ENCODE measurements around the gene DDX21. TPM values are rescaled to one million over a fixed set of nuclear protein-coding genes. Genes with fewer than 3 reads are reported as not detected.

Gene DDX21
- total and polyA plus RNA-seq, 8 donors, result 14.3 to 85.2 (median 21.3) TPM

GRCh38 chr10:68981074-68981473 is 25.1 kb downstream of the DDX21 start:
- Histone ChIP-seq H3K27ac (no peak overlapping the region), H3K4me1 (no peaks in the 10 kb centered on the region), H3K4me3 (no peak overlapping the region), H3K27me3 (no peaks in the 10 kb centered on the region), H3K36me3 (peaks cover 53 to 99% (median 97%) of the 10 kb centered on the region in 4 donors), H3K9me3 (no peaks in the 10 kb centered on the region)
- intact Hi-C loops (cut with DNase I; ENCODE audit: low total_unique reads), result no loop called here
- DNase-seq, result no peak
- 85 to 98% (median 95%) methylated on average over 1 of the region's 1 CpG for WGBS, 5 donors
- TF ChIP-seq POLR2A (IDR thresholded peaks at IDR 0.05) (no peak), EP300 (IDR thresholded peaks at IDR 0.05) (no peak), POLR2AphosphoS5 (IDR thresholded peaks at IDR 0.05) (no peak), CTCF (IDR thresholded peaks at IDR 0.05) (no peak)

- intact Hi-C loops (cut with DNase I; ENCODE audit: low total_unique reads), result no loop called here
- WGBS, 5 donors, result 92 to 97% (median 94%) methylated on average over 11 of the region's 11 CpGs
These were observed 26.4 kb downstream of the DDX21 start for GRCh38 chr10:68982389-68982788.

GRCh38 chr10:68987611-68988010 is 31.6 kb downstream of the DDX21 start:
- intact Hi-C loops (cut with DNase I; ENCODE audit: low total_unique reads), result no loop called here
- no peaks in the 10 kb centered on the region for H3K27me3 ChIP-seq
- 48 to 57% (median 51%) methylated on average over 3 of the region's 3 CpGs for WGBS, 5 donors

More at GRCh38 chr10:68982389-68982788, 26.4 kb downstream of the DDX21 start:
- H3K27me3 ChIP-seq, result no peaks in the 10 kb centered on the region
- no peaks in the 10 kb centered on the region for H3K9me3 ChIP-seq
- peaks cover 43 to 85% (median 83%) of the 10 kb centered on the region in 4 donors for H3K36me3 ChIP-seq
- no peak overlapping the region for H3K4me3 ChIP-seq
- peaks cover 0 to under 1% (median 0%) of the 10 kb centered on the region in 4 donors for H3K4me1 ChIP-seq
- DNase-seq, result no peak
- TF ChIP-seq POLR2A (IDR thresholded peaks at IDR 0.05), result no peak
- no peak for TF ChIP-seq CTCF (IDR thresholded peaks at IDR 0.05)
- TF ChIP-seq EP300 (IDR thresholded peaks at IDR 0.05), result no peak
- TF ChIP-seq POLR2AphosphoS5 (IDR thresholded peaks at IDR 0.05), result no peak
- no peak overlapping the region for H3K27ac ChIP-seq

GRCh38 chr10:68988530-68989316 is 32.8 kb downstream of the DDX21 start, which contains the start of gene KIFBP:
Gene KIFBP, plus strand, starts transcription at chr10:68988803. Its CDS starts 30 bp downstream, at chr10:68988833.
- H3K4me1 ChIP-seq, result peaks cover 27 to 56% (median 43%) of the 10 kb centered on the region in 4 donors
- H3K4me3 ChIP-seq, result peak within 1 kb of the TSS; percentile 89 to 99 (median 96)
- H3K36me3 ChIP-seq, result peaks cover 0 to 22% (median 20%) of the 10 kb centered on the region in 4 donors
- peak within 1 kb of the TSS; percentile 86 to 92 (median 92) for H3K27ac ChIP-seq
- no peaks in the 10 kb centered on the region for H3K9me3 ChIP-seq
- DNase-seq, result peak; percentile 93 to 99
- intact Hi-C loops (cut with DNase I; ENCODE audit: low total_unique reads), result no loop called here
- 0 to 1% (median 1%) methylated on average over 27 to 62 of the region's 62 CpGs for WGBS, 5 donors
- H3K27me3 ChIP-seq, result no peaks in the 10 kb centered on the region
- TF ChIP-seq EP300 (IDR thresholded peaks at IDR 0.05) (no peak), POLR2AphosphoS5 (IDR thresholded peaks at IDR 0.05) (peak; percentile 95 to 97 (median 96)), CTCF (IDR thresholded peaks at IDR 0.05) (peak in 2 of 7 experiments; percentile 25 to 36), POLR2A (IDR thresholded peaks at IDR 0.05) (peak in 2 of 4 donors; percentile 78 to 81)

More at GRCh38 chr10:68987611-68988010, 31.6 kb downstream of the DDX21 start:
- Histone ChIP-seq H3K4me3 (no peak overlapping the region), H3K27ac (peak overlapping the region in 1 of 5 donors; percentile 92), H3K36me3 (peaks cover 6 to 33% (median 31%) of the 10 kb centered on the region in 4 donors), H3K4me1 (peaks cover 18 to 45% (median 33%) of the 10 kb centered on the region in 4 donors), H3K9me3 (no peaks in the 10 kb centered on the region)
- DNase-seq, result no peak
- no peak for TF ChIP-seq POLR2AphosphoS5 (IDR thresholded peaks at IDR 0.05)
- no peak for TF ChIP-seq POLR2A (IDR thresholded peaks at IDR 0.05)
- TF ChIP-seq CTCF (IDR thresholded peaks at IDR 0.05), result no peak
- TF ChIP-seq EP300 (IDR thresholded peaks at IDR 0.05), result no peak

All from stomach (tissue), 9 donors.